SK-N-SH treated with all-trans-retinoic acid at 6 μM for 48 hours (cell line): ENCODE results near the gene CD300LB.

Experiments used
- ATAC-seq: fragments of 200-7000 bp; cut with Tn5 transposase; 3 replicates; pipeline ENCODE4 v1.9.1; 2020; ENCODE audit warnings: mild to moderate bottlenecking, moderate library complexity
- ARNTL ChIP-seq: fragments of 450-650 bp; formaldehyde crosslinking; IDR thresholded peaks from 2 replicates; pipeline ENCODE4 v1.5.0; 2020; ENCODE audit warnings: low read depth, mild to moderate bottlenecking, moderate library complexity, borderline replicate concordance
- BACH2 ChIP-seq: fragments of 250-450 bp; sonication (Bioruptor Pico); IDR thresholded peaks from 2 replicates; pipeline ENCODE4 v1.9.0; 2021; ENCODE audit warnings: mild to moderate bottlenecking, borderline replicate concordance
- CSDC2 ChIP-seq: fragments of 250-450 bp; sonication (Bioruptor Pico); IDR thresholded peaks from 2 replicates; pipeline ENCODE4 v1.5.0; 2020; ENCODE audit warnings: mild to moderate bottlenecking, moderate library complexity
- GLIS3 ChIP-seq: fragments of 250-450 bp; sonication (Bioruptor Pico); IDR thresholded peaks from 2 replicates; pipeline ENCODE4 v1.5.0; 2020; ENCODE audit warnings: mild to moderate bottlenecking, moderate library complexity
- ISL1 ChIP-seq: fragments of 250-450 bp; sonication (Bioruptor Pico); IDR thresholded peaks from 2 replicates; pipeline ENCODE4 v2.1.2; 2022; ENCODE audit warnings: mild to moderate bottlenecking, moderate library complexity
- PPARA ChIP-seq: fragments of 250-450 bp; sonication (Bioruptor Pico); IDR thresholded peaks from 2 replicates; pipeline ENCODE4 v1.5.0; 2020; ENCODE audit warnings: mild to moderate bottlenecking, borderline replicate concordance
- RARB ChIP-seq: fragments of 250-450 bp; sonication (Bioruptor Pico); IDR thresholded peaks from 2 replicates; pipeline ENCODE4 v1.8.0; 2021; ENCODE audit warnings: mild to moderate bottlenecking, moderate library complexity
- SNAI2 ChIP-seq: fragments of 250-450 bp; sonication (Bioruptor Pico); IDR thresholded peaks from 2 replicates; pipeline ENCODE4 v1.5.0; 2020; ENCODE audit warnings: mild to moderate bottlenecking, moderate library complexity
- TCF4 ChIP-seq: fragments of 250-450 bp; sonication (Bioruptor Pico); IDR thresholded peaks from 2 replicates; pipeline ENCODE4 v1.8.0; 2021; ENCODE audit warnings: mild to moderate bottlenecking, moderate library complexity, borderline replicate concordance
- TOX ChIP-seq: fragments of 250-450 bp; sonication (Bioruptor Pico); IDR thresholded peaks from 2 replicates; pipeline ENCODE4 v1.8.0; 2021; ENCODE audit warnings: mild to moderate bottlenecking, moderate library complexity, borderline replicate concordance
- ZC3H10 ChIP-seq: fragments of 250-450 bp; sonication (Bioruptor Pico); IDR thresholded peaks from 2 replicates; pipeline ENCODE4 v1.5.1; 2021; ENCODE audit warnings: mild to moderate bottlenecking, moderate library complexity
- ZFP3 ChIP-seq: fragments of 250-450 bp; sonication (Bioruptor Pico); IDR thresholded peaks from 2 replicates; pipeline ENCODE4 v1.5.0; 2020; ENCODE audit warnings: mild to moderate bottlenecking, moderate library complexity
- ZFP30 ChIP-seq: fragments of 450-650 bp; formaldehyde crosslinking; IDR thresholded peaks from 2 replicates; pipeline ENCODE4 v1.5.0; 2022; ENCODE audit warnings: mild to moderate bottlenecking, moderate library complexity
- ZNF70 ChIP-seq: fragments of 450-650 bp; formaldehyde crosslinking; IDR thresholded peaks from 2 replicates; pipeline ENCODE4 v1.5.0; 2020; ENCODE audit warnings: mild to moderate bottlenecking, moderate library complexity
- ZNF8 ChIP-seq: fragments of 450-650 bp; formaldehyde crosslinking; IDR thresholded peaks from 2 replicates; pipeline ENCODE4 v1.5.0; 2020; ENCODE audit warnings: mild to moderate bottlenecking, moderate library complexity
- TF ChIP-seq, protein P1 (sequence below): fragments of 250-450 bp; sonication (Bioruptor Pico); IDR thresholded peaks from 2 replicates; pipeline ENCODE4 v1.8.0; 2020; ENCODE audit warnings: mild to moderate bottlenecking, moderate library complexity, borderline replicate concordance
- TF ChIP-seq, protein P2 (sequence below): fragments of 250-450 bp; sonication (Bioruptor Pico); IDR thresholded peaks from 2 replicates; pipeline ENCODE4 v1.5.1; 2020; ENCODE audit warnings: low read depth, mild to moderate bottlenecking, moderate library complexity
- TF ChIP-seq, protein P3 (sequence below): fragments of 250-450 bp; sonication (Bioruptor Pico); IDR thresholded peaks from 2 replicates; pipeline ENCODE4 v1.5.1; 2021; ENCODE audit warnings: mild to moderate bottlenecking, moderate library complexity
- TF ChIP-seq, protein P4 (sequence below): fragments of 250-450 bp; sonication (Bioruptor Pico); IDR thresholded peaks from 2 replicates; pipeline ENCODE4 v1.5.0; 2020; ENCODE audit warnings: mild to moderate bottlenecking, moderate library complexity
- TF ChIP-seq, protein P5 (sequence below): fragments of 250-450 bp; sonication (Bioruptor Pico); IDR thresholded peaks from 2 replicates; pipeline ENCODE4 v1.8.0; 2021; ENCODE audit warnings: low read depth, mild to moderate bottlenecking, moderate library complexity, borderline replicate concordance

CD300LB gene

DNA sequence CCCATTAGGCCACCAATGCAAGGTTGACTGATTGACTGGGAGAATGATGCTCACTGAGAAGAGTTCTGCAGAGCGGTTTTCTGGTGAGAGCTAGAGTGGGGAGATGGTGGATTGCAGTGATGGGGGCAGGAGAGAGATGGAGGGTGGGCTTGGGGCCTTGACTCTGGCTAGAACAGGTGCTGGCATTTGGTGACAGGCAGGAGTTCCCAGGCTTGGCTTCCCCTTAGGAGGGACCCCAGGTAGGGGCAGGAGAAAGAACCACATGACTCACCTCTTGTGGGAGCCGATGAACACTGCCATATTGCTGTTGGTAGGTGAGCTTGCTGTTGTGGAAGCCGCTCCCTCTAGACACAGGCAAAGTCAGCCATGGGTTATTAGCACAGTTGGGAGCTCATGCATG lies 8.0 kb downstream of the CD300LB start:
- ATAC-seq: no peak

DNA sequence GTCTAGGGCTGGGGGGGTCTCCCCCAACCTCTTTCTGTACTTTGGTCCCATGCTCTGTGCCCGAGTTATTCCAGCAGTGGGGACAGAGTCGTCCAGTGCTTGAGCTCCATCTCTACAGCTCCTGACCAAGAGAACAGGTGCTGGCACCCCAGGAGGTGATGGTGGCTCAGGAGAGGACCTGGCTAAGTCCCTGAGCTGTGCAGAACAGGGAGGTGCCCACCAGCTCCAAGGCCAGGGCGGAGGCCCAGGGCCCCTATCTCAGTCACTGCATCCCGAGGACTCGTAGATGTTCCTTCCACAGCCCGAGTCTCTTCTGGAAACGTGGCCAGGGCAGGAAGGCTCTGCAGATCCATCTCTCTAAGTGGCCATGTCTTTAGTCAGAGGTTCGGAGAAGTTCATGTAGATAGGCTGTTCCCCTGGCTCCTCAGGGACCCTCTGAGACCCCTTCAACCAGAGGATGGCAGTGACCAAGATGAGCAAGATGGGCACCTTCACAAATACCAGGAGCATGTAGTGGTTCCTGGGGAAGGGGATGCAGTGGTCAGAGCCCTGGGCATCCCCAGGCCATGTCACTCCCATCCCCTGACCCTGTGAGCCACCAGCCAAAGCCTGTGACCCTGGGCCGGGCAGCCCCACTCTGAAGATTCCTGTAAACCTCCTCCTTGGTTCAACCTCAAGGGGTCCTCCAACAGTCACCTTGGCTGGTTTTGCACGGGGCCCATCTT lies 8.7 kb downstream of the CD300LB start:
- TF ChIP-seq TOX (CRISPR knock-in tag) (no peak), ZC3H10 (CRISPR knock-in tag) (no peak)
- TF ChIP-seq, all 23 proteins: peak for 0
- ATAC-seq: no peak

More for the DNA sequence above, 8.0 kb downstream of the CD300LB start:
- TF ChIP-seq ZNF70 (CRISPR knock-in tag) (no peak), RARB (CRISPR knock-in tag) (no peak), ARNTL (CRISPR knock-in tag) (no peak), TOX (CRISPR knock-in tag) (no peak), ZFP30 (CRISPR knock-in tag) (no peak), PPARA (no peak), GLIS3 (CRISPR knock-in tag) (no peak), BACH2 (CRISPR knock-in tag) (no peak), CSDC2 (no peak), ZFP3 (CRISPR knock-in tag) (no peak), TCF4 (CRISPR knock-in tag) (no peak), ZNF8 (no peak), ZC3H10 (CRISPR knock-in tag) (no peak), ISL1 (no peak)
- TF ChIP-seq, protein P1, sequence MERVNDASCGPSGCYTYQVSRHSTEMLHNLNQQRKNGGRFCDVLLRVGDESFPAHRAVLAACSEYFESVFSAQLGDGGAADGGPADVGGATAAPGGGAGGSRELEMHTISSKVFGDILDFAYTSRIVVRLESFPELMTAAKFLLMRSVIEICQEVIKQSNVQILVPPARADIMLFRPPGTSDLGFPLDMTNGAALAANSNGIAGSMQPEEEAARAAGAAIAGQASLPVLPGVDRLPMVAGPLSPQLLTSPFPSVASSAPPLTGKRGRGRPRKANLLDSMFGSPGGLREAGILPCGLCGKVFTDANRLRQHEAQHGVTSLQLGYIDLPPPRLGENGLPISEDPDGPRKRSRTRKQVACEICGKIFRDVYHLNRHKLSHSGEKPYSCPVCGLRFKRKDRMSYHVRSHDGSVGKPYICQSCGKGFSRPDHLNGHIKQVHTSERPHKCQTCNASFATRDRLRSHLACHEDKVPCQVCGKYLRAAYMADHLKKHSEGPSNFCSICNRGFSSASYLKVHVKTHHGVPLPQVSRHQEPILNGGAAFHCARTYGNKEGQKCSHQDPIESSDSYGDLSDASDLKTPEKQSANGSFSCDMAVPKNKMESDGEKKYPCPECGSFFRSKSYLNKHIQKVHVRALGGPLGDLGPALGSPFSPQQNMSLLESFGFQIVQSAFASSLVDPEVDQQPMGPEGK (CRISPR knock-in tag): no peak
- TF ChIP-seq, protein P2, sequence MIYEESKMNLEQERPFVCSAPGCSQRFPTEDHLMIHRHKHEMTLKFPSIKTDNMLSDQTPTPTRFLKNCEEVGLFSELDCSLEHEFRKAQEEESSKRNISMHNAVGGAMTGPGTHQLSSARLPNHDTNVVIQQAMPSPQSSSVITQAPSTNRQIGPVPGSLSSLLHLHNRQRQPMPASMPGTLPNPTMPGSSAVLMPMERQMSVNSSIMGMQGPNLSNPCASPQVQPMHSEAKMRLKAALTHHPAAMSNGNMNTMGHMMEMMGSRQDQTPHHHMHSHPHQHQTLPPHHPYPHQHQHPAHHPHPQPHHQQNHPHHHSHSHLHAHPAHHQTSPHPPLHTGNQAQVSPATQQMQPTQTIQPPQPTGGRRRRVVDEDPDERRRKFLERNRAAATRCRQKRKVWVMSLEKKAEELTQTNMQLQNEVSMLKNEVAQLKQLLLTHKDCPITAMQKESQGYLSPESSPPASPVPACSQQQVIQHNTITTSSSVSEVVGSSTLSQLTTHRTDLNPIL (CRISPR knock-in tag): no peak
- TF ChIP-seq, protein P3, sequence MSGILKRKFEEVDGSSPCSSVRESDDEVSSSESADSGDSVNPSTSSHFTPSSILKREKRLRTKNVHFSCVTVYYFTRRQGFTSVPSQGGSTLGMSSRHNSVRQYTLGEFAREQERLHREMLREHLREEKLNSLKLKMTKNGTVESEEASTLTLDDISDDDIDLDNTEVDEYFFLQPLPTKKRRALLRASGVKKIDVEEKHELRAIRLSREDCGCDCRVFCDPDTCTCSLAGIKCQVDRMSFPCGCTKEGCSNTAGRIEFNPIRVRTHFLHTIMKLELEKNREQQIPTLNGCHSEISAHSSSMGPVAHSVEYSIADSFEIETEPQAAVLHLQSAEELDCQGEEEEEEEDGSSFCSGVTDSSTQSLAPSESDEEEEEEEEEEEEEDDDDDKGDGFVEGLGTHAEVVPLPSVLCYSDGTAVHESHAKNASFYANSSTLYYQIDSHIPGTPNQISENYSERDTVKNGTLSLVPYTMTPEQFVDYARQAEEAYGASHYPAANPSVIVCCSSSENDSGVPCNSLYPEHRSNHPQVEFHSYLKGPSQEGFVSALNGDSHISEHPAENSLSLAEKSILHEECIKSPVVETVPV (CRISPR knock-in tag): no peak
- TF ChIP-seq, protein P4, sequence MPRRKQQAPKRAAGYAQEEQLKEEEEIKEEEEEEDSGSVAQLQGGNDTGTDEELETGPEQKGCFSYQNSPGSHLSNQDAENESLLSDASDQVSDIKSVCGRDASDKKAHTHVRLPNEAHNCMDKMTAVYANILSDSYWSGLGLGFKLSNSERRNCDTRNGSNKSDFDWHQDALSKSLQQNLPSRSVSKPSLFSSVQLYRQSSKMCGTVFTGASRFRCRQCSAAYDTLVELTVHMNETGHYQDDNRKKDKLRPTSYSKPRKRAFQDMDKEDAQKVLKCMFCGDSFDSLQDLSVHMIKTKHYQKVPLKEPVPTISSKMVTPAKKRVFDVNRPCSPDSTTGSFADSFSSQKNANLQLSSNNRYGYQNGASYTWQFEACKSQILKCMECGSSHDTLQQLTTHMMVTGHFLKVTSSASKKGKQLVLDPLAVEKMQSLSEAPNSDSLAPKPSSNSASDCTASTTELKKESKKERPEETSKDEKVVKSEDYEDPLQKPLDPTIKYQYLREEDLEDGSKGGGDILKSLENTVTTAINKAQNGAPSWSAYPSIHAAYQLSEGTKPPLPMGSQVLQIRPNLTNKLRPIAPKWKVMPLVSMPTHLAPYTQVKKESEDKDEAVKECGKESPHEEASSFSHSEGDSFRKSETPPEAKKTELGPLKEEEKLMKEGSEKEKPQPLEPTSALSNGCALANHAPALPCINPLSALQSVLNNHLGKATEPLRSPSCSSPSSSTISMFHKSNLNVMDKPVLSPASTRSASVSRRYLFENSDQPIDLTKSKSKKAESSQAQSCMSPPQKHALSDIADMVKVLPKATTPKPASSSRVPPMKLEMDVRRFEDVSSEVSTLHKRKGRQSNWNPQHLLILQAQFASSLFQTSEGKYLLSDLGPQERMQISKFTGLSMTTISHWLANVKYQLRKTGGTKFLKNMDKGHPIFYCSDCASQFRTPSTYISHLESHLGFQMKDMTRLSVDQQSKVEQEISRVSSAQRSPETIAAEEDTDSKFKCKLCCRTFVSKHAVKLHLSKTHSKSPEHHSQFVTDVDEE (CRISPR knock-in tag): no peak
- TF ChIP-seq, protein P5, sequence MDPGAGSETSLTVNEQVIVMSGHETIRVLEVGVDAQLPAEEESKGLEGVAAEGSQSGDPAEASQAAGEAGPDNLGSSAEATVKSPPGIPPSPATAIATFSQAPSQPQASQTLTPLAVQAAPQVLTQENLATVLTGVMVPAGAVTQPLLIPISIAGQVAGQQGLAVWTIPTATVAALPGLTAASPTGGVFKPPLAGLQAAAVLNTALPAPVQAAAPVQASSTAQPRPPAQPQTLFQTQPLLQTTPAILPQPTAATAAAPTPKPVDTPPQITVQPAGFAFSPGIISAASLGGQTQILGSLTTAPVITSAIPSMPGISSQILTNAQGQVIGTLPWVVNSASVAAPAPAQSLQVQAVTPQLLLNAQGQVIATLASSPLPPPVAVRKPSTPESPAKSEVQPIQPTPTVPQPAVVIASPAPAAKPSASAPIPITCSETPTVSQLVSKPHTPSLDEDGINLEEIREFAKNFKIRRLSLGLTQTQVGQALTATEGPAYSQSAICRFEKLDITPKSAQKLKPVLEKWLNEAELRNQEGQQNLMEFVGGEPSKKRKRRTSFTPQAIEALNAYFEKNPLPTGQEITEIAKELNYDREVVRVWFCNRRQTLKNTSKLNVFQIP (CRISPR knock-in tag): no peak

DNA sequence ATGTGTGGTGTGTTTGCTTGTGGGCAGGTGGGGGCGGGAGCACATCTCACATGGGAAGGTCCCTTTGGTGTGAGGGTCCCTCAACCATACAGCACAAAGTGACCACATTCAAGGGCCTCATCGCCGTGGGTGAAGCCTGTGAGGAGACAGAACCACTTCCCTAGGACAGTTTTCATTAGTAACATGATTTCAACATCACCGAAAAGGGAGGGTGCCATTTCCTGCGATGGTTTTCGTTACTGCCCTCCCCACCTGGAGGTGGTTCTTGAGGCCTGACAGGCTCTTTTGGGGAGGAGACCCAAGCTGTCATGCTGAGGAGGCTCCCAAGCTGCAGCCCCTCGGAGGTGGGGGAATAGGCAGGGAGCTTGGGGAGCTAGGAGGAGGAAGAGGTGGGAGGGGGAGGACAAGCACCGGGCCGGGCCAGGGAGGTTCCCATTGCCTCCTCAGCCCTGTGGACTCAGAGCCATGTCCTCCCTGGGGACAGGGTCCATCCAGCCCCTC lies 9.5 kb downstream of the CD300LB start:
- TF ChIP-seq TCF4 (CRISPR knock-in tag) (no peak), ZFP30 (CRISPR knock-in tag) (no peak), ZNF70 (CRISPR knock-in tag) (no peak), CSDC2 (no peak), RARB (CRISPR knock-in tag) (no peak), SNAI2 (CRISPR knock-in tag) (no peak), GLIS3 (CRISPR knock-in tag) (no peak)
- TF ChIP-seq, protein P5 (CRISPR knock-in tag): no peak
- no peak for ATAC-seq
